Ovary (tissue), 1 donor: Measurements from ENCODE around the gene HNRNPU.

Experiments used
- EP300 ChIP-seq: sonication (generic); formaldehyde crosslinking; IDR thresholded peaks from one replicate; pipeline ENCODE4 v1.6.1; 2017; ENCODE audit warnings: antibody characterized with exemption
- POLR2A ChIP-seq: fragments of 450-650 bp; IDR thresholded peaks from one replicate; pipeline ENCODE4 v1.6.1; 2017; ENCODE audit warnings: antibody characterized with exemption, mild to moderate bottlenecking, moderate library complexity

- TF ChIP-seq POLR2A (no peak), EP300 (no peak)
Measured at GRCh38 chr1:244878681-244879080, 14.3 kb upstream of the HNRNPU start.
